Progenitor cell of endocrine pancreas (in vitro differentiated cells): Measurements from ENCODE around the gene TBC1D8. TPM values are rescaled to one million over a fixed set of nuclear protein-coding genes. Genes with fewer than 3 reads are reported as not detected.

Experiments used
- DNase-seq: peaks from one replicate; pipeline ENCODE4 v3.0.0; 2021; ENCODE audit warnings: low spot score; ENCODE audit not compliant: unreplicated experiment
- H3K27ac Mint-ChIP-seq: 2 replicates; pipeline ENCODE4 v1.8.0; 2021; ENCODE audit warnings: mild to moderate bottlenecking, moderate library complexity, mixed read lengths
- H3K27me3 Mint-ChIP-seq: 2 replicates; pipeline ENCODE4 v1.8.0; 2021; ENCODE audit warnings: mixed read lengths
- H3K36me3 Mint-ChIP-seq: 2 replicates; pipeline ENCODE4 v1.8.0; 2022; ENCODE audit warnings: mixed read lengths; ENCODE audit not compliant: insufficient read depth
- H3K4me1 Mint-ChIP-seq: 2 replicates; pipeline ENCODE4 v1.8.0; 2021; ENCODE audit warnings: low read depth, mixed read lengths
- H3K4me3 Mint-ChIP-seq: 2 replicates; pipeline ENCODE4 v1.8.0; 2021; ENCODE audit warnings: low read depth, mild to moderate bottlenecking, moderate library complexity, mixed read lengths
- H3K9me3 Mint-ChIP-seq: 2 replicates; pipeline ENCODE4 v1.8.0; 2021; ENCODE audit warnings: low read depth, mixed read lengths
- total RNA-seq: library from RNA; stranded (reverse); gene quantifications from 2 replicates; pipeline ENCODE4 v1.2.1, GENCODE V29; 2021
- TF ChIP-seq, protein P1 (sequence below): fragments of 200-600 bp; sonication (generic); IDR thresholded peaks from one replicate; pipeline ENCODE4 v1.5.0; 2021; ENCODE audit warnings: antibody characterized with exemption, mild to moderate bottlenecking; ENCODE audit not compliant: unreplicated experiment

TBC1D8 gene
- total RNA-seq, 1 donor from 2014 or later, result 34.8 TPM

DNA sequence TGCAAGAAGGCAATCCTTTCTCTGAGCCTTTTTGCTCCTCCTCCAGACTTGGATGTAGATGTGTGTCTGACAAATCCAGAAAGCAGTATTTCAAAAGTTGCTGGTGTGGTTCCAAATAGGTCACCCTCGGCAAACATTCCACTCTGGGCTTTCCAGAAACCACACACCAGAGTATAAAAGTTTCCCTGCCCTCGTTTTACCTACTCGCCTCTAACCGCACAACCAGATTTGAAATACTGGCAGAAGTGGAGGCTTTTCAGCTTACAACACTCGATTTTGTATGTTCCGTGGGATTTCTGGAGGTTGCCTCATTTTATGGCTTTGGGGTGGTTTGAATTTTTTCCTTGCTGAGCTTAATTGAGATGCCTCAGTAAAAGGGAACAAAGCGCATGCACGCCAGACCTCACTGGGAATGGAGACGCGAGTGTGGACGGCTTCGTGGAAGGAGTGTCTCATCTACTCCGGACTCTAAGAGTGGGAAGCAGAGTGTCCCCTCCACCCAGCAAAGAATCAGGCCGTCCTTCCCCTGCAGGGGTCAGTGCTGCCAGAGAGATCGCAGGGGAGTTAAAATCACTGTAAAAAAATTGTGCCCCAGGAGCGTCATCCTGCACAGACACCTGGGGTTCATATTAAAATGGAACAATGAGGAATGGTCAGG lies 193.1 kb downstream of the TBC1D8 start:
- H3K9me3 Mint-ChIP-seq, result no peaks in the 10 kb centered on the region
- TF ChIP-seq, protein P1, sequence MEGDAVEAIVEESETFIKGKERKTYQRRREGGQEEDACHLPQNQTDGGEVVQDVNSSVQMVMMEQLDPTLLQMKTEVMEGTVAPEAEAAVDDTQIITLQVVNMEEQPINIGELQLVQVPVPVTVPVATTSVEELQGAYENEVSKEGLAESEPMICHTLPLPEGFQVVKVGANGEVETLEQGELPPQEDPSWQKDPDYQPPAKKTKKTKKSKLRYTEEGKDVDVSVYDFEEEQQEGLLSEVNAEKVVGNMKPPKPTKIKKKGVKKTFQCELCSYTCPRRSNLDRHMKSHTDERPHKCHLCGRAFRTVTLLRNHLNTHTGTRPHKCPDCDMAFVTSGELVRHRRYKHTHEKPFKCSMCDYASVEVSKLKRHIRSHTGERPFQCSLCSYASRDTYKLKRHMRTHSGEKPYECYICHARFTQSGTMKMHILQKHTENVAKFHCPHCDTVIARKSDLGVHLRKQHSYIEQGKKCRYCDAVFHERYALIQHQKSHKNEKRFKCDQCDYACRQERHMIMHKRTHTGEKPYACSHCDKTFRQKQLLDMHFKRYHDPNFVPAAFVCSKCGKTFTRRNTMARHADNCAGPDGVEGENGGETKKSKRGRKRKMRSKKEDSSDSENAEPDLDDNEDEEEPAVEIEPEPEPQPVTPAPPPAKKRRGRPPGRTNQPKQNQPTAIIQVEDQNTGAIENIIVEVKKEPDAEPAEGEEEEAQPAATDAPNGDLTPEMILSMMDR, result no peak
- peaks cover 4% of the 10 kb centered on the region for H3K27me3 Mint-ChIP-seq
- no peak overlapping the region for H3K4me3 Mint-ChIP-seq
- H3K27ac Mint-ChIP-seq, result no peak overlapping the region
- H3K4me1 Mint-ChIP-seq, result no peaks in the 10 kb centered on the region
- H3K36me3 Mint-ChIP-seq, result no peaks in the 10 kb centered on the region
- DNase-seq, result no peak

Other genes starting within 250 kb of the TBC1D8 start
- 1,632 and 1,719 TPM in 2 replicates for gene RPL31, start 149.1 kb downstream of the TBC1D8 start, total RNA-seq
- gene CNOT11, start 101.5 kb upstream of the TBC1D8 start, total RNA-seq, result 73.6 and 74.8 TPM in 2 replicates
- 51.2 and 51.5 TPM in 2 replicates for gene RNF149, start 157.3 kb upstream of the TBC1D8 start, total RNA-seq
- gene CREG2, start 236.1 kb upstream of the TBC1D8 start, total RNA-seq, result 0.65 and 1.3 TPM in 2 replicates